NOMO-1 (cell line): ENCODE results near the gene SLC8A2.
"Not testable (repeated sequence)": the region's sequence is repeated elsewhere in the genome, so short reads cannot be mapped to it uniquely, and the experiment has no call there.

Source experiments
- DNase-seq, 2 experiments: peaks; one replicate each; lab custom pipeline; 2025; ENCODE audit not compliant: unreplicated experiment in 2 of 2; lab: John Stamatoyannopoulos, UW

Gene SLC8A2

DNA sequence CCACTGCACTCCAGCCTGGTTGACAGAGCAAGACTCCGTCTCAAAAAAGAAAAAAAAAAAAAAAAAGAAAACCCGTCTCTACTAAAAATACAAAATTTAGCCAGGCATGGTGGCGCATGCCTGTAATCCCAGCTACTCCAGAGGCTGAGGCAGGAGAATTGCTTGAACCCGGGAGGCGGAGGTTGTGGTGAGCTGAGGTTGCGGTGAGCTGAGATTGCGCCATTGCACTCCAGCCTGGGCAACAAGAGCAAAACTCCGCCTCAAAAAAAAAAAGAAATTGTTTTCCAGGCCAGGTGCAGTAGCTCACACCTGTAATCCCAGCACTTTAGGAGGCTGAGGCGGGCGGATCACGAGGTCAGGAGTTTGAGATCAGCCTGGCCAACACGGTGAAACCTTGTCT is 85.1 kb downstream of the SLC8A2 start:
- not testable (repeated sequence) for DNase-seq

DNA sequence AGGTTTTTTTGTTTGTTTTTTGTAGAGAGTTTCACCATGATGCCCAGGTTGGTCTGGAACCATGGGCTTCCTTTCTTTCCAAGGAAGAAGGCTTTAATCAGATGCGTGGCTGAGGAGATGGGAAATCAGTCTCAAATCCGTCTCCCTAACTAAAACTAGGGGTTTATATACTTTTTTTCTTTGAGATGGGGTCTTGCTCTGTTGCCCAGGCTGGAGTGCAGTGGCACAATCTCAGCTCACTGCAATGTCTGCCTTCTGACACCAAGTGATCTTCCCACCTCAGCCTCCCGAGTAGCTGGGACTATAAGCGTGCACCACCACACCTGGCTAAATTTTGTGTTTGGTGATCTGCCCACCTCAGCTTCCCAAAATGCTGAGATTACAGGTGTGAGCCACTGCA is 87.2 kb downstream of the SLC8A2 start:
- DNase-seq, result not testable (repeated sequence)

DNA sequence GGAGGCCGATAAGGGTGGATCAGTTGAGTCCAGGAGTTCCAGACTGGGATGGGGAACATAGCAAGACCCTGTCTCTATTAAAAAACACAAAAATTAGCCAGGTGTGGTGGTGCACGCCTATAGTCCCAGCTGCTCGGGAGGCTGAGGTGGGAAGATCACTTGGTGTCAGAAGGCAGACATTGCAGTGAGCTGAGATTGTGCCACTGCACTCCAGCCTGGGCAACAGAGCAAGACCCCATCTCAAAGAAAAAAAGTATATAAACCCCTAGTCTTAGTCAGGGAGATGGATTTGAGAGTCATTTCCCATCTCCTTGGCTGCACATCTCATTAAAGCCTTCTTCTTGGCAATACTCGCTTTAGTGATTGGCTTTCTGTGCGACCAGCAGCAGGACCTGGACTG is 87.8 kb downstream of the SLC8A2 start:
- not testable (repeated sequence) for DNase-seq

DNA sequence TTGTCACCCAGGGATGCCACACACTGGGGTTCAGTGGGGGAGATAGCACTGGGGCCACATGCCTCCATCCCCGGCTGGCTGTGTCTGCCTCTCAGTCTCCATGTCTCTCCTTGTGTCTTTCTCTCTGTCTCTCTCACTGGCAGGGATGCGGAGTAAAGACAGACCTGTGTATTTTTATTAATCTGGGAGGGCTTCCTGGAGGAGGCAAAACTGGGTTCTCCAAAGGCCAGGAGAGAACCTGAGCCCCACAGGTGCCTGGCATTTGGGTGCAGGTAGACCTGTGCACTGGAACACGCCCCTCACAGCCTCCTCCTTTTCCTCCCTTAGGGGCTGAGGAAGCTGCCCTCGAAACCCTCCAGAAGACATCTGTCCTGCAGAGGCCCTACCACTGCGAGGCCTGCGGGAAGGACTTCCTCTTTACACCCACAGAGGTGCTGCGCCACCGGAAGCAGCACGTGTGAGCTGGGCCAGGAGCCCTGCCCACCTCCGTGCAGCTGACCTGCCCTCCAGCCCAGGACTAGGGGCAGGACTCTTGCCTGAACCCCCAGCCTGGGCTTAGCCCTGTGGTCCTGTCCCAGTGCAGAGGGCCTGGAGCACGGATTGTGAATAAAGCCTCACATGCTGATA is 89.9 kb downstream of the SLC8A2 start:
- DNase-seq, result peak; percentile 69 to 71

DNA sequence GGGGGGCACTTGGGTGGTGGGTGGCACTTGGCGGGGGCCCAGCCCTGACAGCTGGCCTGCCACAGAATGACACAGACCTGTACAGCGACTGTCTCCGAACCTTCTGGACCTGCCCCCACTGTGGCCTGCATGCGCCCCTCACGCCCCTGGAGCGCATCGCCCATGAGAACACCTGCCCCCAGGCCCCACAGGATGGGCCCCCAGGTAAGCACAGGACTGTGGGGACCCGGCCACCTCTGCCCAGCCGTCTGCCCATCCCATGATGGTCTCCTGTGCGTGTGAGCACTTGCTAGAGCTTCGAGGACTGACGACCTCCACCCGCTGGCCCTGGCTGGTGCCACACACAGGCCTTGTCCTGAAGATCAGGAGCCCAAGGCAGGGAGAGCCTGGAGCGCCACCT is 90.6 kb downstream of the SLC8A2 start:
- DNase-seq, result no peak

DNA sequence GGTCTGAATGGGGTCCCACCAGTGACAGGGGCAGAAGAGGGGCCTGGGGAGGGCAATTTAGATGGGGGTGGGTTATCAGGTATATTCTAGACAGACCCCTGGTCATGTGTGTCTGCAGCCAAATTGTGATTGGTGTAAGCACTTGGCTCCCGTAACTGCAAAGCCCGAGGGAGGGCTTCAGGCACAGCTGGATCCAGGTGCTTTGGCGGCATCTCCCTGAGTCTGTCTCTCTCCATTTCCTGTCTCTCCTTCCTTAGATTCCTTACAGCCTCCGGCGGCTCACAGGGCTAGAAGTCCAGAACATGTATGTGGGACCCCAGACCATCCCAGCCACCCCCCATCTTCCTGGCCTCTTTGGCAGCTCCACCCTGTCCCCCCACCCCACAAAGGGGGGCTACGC is 91.1 kb downstream of the SLC8A2 start:
- no peak for DNase-seq

DNA sequence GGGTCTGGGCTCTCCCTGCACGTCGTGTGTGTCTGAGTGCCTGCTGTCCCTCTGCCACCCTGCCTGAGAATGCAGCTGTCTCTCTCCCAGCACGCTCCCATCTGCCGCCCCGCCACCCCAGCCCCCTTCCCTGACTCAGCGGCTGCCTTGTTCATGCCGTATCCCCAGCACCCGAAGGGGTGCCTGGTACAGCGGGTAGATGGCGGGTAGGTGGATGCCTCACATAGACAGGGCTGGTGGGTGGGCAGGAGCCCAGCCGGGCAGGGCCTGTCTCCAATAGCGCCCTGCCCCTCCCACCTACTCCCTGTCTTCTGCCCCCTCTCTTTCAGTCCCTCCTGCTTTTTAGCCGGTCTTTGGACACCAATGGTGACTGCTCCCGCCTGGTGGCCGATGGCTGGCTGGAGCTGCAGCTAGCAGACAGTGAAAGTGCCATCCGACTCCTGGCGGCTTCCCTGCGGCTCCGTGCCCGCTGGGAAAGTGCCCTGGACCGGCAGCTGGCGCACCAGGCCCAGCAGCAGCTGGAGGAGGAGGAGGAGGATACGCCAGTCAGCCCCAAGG is 92.2 kb downstream of the SLC8A2 start:
- DNase-seq, result no peak

DNA sequence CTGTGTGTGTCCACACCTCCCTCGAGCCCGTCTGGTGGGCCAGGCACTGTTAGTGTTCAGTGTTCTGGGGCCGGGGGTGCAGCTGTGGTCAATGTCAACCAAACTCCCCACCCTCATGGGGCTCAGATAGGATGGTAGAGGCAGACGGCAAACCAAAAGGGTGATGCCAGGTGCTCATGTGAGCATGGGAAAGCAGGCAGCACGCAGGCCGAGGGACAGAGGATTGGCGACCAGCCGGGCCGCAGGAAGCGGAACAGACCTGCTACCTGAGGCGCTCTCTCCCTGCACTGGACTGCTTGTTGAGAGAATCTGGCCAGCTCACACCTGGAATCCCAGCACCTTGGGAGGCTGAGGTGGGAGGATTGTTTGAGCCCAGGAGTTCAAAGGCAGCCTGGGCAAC is 93.4 kb downstream of the SLC8A2 start:
- DNase-seq, result no peak
